Activated T-cell treated with anti-CD3 and anti-CD28 coated beads, Interleukin-2, amount 50 U/mL, for 72 hours (primary cell): ENCODE data around the gene DCAF7. TPM values are rescaled to one million over a fixed set of nuclear protein-coding genes. Genes with fewer than 3 reads are reported as not detected.

Experiments
- ATAC-seq, 2 donors: fragments of 150-1000 bp; cut with Tn5 transposase; replicated peaks in 1 of 2; 2 replicates each; pipeline ENCODE4 v1.10.0; 2021; ENCODE audit warnings: moderate library complexity in 2 of 2, mild to moderate bottlenecking in 1 of 2
- DNase-seq, 2 donors: peaks; one replicate each; pipeline ENCODE4 v3.0.0; 2021 to 2022; ENCODE audit warnings: mixed read lengths in 1 of 2
- H3K27ac Mint-ChIP-seq: one replicate; pipeline ENCODE4 v1.8.0; 2022; ENCODE audit warnings: mild to moderate bottlenecking, moderate library complexity, mixed read lengths
- H3K27me3 Mint-ChIP-seq: one replicate; pipeline ENCODE4 v1.8.0; 2022; ENCODE audit warnings: low read depth, mixed read lengths
- H3K36me3 Mint-ChIP-seq, 2 donors: one replicate each; pipeline ENCODE4 v1.8.0; 2022; ENCODE audit warnings: mixed read lengths in 2 of 2, mild to moderate bottlenecking in 1 of 2; ENCODE audit not compliant: insufficient read depth in 2 of 2
- H3K4me1 Mint-ChIP-seq: one replicate; pipeline ENCODE4 v1.8.0; 2022; ENCODE audit warnings: low read depth, mixed read lengths
- H3K4me3 Mint-ChIP-seq, 2 donors: one replicate each; pipeline ENCODE4 v1.8.0; 2022; ENCODE audit warnings: mild to moderate bottlenecking in 2 of 2, mixed read lengths in 2 of 2, moderate library complexity in 2 of 2
- H3K9me3 Mint-ChIP-seq, 2 donors: one replicate each; pipeline ENCODE4 v1.8.0; 2022; ENCODE audit warnings: mixed read lengths in 2 of 2
- total RNA-seq, 2 donors: library from RNA; stranded (reverse); gene quantifications; one replicate each; pipeline ENCODE4 v1.2.3, GENCODE V29; 2022

DCAF7 gene
- total RNA-seq, 2 donors from 2014 or later: 124 to 126 TPM

DNA sequence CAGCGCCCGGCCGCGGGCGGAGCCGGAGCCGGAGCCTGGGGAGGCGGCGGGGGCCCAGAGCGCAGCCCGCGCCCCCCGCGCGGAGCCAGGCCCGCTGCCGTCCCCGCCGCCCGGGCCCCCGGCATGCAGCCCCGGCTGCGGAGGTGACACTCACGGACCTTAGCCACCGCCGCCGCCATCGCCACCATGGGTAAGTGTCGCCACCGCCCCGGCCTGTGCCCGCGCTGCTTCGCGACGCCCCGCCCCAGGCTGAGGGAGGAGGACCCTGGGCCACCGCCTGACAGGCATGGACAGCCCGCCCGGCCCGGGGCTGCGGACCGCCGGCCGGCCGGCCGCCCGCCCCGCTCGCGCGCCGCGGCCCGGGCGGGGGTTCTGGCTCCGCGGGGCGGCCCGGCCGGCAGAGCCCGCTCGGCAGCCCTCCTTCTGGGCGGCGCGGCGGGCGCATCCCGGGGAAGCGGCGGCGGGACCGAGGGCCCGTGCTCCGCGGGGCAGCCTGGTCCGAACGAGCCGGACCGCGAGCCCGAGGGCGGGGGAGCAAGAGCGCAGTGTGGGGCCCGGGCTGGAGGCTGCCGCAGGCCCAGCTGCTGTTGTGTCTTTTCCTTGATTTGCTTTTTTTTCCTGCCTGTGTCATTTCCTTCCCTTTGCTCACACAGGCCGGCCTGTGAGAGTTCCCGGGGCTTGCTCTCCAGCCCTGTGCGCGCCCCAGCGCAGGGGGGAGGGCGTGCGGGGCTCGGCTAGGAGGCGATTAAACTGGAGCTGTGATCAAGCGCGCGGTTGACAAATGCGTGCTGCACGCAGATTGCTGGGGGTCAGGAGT is 72.5 kb downstream of the DCAF7 start:
- H3K36me3 Mint-ChIP-seq: peaks cover 2% of the 10 kb centered on the region in 2 donors
- peaks cover 45% of the 10 kb centered on the region for H3K4me1 Mint-ChIP-seq
- H3K4me3 Mint-ChIP-seq: peak overlapping the region; percentile 98 to 99
- peak overlapping the region; percentile 92 for H3K27ac Mint-ChIP-seq
- peak; percentile 77 to 78 for DNase-seq
- no peaks in the 10 kb centered on the region for H3K9me3 Mint-ChIP-seq
- ATAC-seq: peak; percentile 46
- H3K27me3 Mint-ChIP-seq: no peaks in the 10 kb centered on the region

DNA sequence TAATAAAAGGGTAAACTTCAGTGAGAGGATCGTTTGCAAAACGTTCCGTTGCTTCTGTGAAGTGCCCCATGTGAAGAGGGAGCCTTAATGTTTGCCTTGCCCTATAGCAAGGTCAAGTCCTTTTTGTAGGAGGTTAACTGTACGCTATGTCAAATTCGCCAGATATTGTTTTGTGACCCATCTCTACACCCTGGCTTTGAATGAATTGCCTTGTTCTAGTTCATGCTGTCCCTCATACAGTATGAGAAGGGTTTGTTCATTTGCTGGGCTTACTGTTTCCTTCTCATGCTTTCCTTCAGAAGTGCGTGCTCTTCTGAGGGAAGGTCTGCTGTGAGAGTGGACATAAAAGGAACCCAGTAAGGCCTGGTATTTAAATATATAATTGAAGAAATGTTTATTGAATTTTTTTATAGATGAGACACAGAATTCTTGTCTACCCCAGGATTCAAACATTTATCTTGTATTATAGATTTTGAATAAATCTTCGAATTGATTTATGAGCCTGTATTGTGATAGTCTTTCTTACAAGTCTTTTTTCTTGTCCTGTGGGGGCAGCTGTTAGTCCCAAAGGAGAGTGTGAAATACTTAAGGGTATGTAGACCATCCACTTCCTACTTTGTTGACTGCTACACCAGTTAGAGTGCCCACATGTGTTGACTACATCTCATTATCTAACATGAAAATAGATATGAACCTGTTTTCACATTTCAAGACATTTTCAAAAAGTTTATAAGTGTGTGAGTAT is 73.7 kb downstream of the DCAF7 start:
- H3K4me3 Mint-ChIP-seq: peak overlapping the region; percentile 98 to 99
- peaks cover 45% of the 10 kb centered on the region for H3K4me1 Mint-ChIP-seq
- no peak for ATAC-seq
- H3K27me3 Mint-ChIP-seq: no peaks in the 10 kb centered on the region
- H3K9me3 Mint-ChIP-seq: no peaks in the 10 kb centered on the region
- peak overlapping the region; percentile 92 for H3K27ac Mint-ChIP-seq
- peaks cover 2% of the 10 kb centered on the region in 2 donors for H3K36me3 Mint-ChIP-seq
- no peak for DNase-seq

- Mint-ChIP-seq H3K27ac (peak overlapping the region; percentile 18), H3K4me1 (peaks cover 45% of the 10 kb centered on the region), H3K9me3 (no peaks in the 10 kb centered on the region), H3K36me3 (peaks cover 2% of the 10 kb centered on the region in 2 donors), H3K4me3 (peak overlapping the region; percentile 98 to 99), H3K27me3 (no peaks in the 10 kb centered on the region)
- ATAC-seq (no peak), DNase-seq (no peak)
Measured at GRCh38 chr17:63624531-63624880, 74.2 kb downstream of the DCAF7 start.

DNA sequence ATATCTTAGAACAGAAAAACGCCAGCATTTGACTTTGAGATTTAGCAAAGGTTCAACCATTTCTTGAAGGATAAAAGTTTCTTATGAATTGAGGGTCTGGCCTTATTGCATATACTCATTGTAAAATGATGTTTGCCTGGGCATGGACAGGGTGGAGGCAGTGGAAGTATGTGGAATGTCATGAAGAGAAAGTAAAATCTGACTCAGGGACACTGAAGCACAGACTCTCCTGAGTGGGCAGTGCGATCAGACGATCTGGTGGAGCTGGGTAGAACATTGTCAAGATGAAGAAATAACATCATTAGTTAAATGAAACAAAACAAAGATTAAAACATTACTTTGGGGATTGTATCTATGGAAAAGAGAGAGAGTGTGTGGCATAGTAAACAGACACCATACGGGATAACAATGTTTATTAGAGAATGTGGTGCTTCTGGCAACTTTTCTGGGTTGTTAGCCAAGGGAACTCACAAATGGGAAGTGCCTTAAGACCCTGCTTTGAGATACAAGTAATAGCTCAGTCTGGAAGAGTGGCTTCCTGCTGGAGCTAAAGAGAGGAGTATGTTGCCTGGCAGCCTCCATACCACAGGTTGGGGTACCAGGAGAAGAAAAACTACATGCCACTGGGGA is 76.4 kb downstream of the DCAF7 start:
- DNase-seq (no peak), ATAC-seq (no peak)
- peaks cover 2% of the 10 kb centered on the region in 2 donors for H3K36me3 Mint-ChIP-seq
- H3K4me1 Mint-ChIP-seq: peaks cover 38% of the 10 kb centered on the region
- no peaks in the 10 kb centered on the region for H3K9me3 Mint-ChIP-seq
- no peak overlapping the region for H3K27ac Mint-ChIP-seq
- no peaks in the 10 kb centered on the region for H3K27me3 Mint-ChIP-seq
- no peak overlapping the region for H3K4me3 Mint-ChIP-seq

GRCh38 chr17:63629627-63630026 is 79.3 kb downstream of the DCAF7 start:
- H3K27me3 Mint-ChIP-seq: no peaks in the 10 kb centered on the region
- no peak overlapping the region for H3K4me3 Mint-ChIP-seq
- DNase-seq: no peak
- ATAC-seq: no peak
- peaks cover 0 to 3% of the 10 kb centered on the region in 2 donors for H3K36me3 Mint-ChIP-seq
- H3K4me1 Mint-ChIP-seq: peaks cover 23% of the 10 kb centered on the region
- no peak overlapping the region for H3K27ac Mint-ChIP-seq
- H3K9me3 Mint-ChIP-seq: no peaks in the 10 kb centered on the region

DNA sequence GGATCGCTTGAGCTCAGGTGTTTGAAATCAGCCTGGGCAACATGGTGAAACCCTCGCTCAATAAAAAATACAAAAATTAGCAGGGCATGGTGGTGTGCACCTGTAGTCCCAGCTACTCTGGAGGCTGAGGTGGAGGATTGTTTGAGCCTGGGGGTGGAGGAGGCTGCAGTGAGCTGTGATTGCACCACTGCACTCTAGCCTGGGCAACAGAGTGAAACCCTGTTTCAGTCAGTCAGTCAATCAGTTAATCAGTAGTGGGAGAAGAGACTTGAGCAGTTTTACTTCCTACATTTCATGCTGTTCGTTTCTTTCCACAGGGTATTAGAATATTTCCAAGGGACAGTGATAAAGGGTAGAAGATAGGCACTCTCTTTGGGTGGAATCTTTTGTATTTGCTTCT is 80.8 kb downstream of the DCAF7 start:
- H3K27me3 Mint-ChIP-seq: no peaks in the 10 kb centered on the region
- no peak overlapping the region for H3K27ac Mint-ChIP-seq
- no peak overlapping the region for H3K4me3 Mint-ChIP-seq
- no peaks in the 10 kb centered on the region for H3K9me3 Mint-ChIP-seq
- ATAC-seq: no peak
- peaks cover 0 to 3% of the 10 kb centered on the region in 2 donors for H3K36me3 Mint-ChIP-seq
- peaks cover 12% of the 10 kb centered on the region for H3K4me1 Mint-ChIP-seq
- no peak for DNase-seq

DNA sequence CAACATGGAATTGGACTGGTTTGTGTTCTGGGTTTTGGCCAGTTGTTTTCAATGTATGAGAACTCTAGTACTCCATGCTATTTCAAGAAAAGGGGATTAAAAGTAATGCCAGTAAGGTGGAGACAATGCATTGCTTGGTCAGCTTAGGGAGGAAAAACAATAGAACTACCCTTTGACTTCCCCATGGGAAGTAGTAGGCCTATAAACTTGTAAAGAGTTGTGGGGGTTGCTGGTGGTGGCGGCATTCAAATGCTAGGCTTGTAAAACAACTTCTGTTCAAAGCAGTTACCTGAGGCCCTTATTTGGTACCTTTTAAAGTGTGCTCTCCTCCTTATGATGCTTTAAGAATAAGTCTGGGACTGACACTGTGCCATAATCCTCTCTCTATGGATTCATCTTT is 81.3 kb downstream of the DCAF7 start:
- DNase-seq (no peak), ATAC-seq (no peak)
- Mint-ChIP-seq H3K4me3 (no peak overlapping the region), H3K9me3 (no peaks in the 10 kb centered on the region), H3K27ac (no peak overlapping the region), H3K36me3 (peaks cover 0 to 7% of the 10 kb centered on the region in 2 donors), H3K27me3 (no peaks in the 10 kb centered on the region), H3K4me1 (peaks cover 7% of the 10 kb centered on the region)

DNA sequence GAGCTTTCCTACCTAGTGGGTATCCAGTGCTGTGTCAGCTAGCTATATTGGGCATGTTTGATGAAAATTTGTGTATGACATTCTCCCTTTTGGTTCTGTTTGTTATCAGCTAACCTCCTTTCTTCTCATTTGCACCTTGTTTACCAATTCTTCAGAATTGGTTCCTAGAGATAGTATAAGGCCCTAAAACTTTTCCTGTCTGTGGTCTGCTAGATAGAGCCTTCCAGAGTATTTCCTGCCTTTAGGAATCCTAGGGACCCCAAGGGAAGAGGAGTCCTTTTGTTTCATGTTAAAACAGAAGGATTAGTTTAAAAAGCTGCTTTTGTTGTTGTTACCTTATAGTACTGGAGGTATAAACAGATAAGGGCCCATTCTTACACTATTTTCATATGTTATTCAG is 83.5 kb downstream of the DCAF7 start:
- no peaks in the 10 kb centered on the region for H3K27me3 Mint-ChIP-seq
- H3K9me3 Mint-ChIP-seq: no peaks in the 10 kb centered on the region
- peaks cover 0 to 7% of the 10 kb centered on the region in 2 donors for H3K36me3 Mint-ChIP-seq
- no peak overlapping the region for H3K27ac Mint-ChIP-seq
- DNase-seq (no peak), ATAC-seq (no peak)
- no peak overlapping the region for H3K4me3 Mint-ChIP-seq
- H3K4me1 Mint-ChIP-seq: peaks cover 8% of the 10 kb centered on the region

GRCh38 chr17:63634163-63634562 is 83.9 kb downstream of the DCAF7 start:
- Mint-ChIP-seq H3K9me3 (no peaks in the 10 kb centered on the region), H3K4me1 (peaks cover 12% of the 10 kb centered on the region), H3K36me3 (peaks cover 0 to 7% of the 10 kb centered on the region in 2 donors), H3K27ac (peak overlapping the region; percentile 5), H3K27me3 (no peaks in the 10 kb centered on the region), H3K4me3 (no peak overlapping the region)
- ATAC-seq: no peak
- DNase-seq: no peak

- no peak overlapping the region for H3K27ac Mint-ChIP-seq
- ATAC-seq: no peak
- peaks cover 0 to 7% of the 10 kb centered on the region in 2 donors for H3K36me3 Mint-ChIP-seq
- no peak for DNase-seq
- H3K4me1 Mint-ChIP-seq: peaks cover 14% of the 10 kb centered on the region
- H3K27me3 Mint-ChIP-seq: no peaks in the 10 kb centered on the region
- H3K9me3 Mint-ChIP-seq: no peaks in the 10 kb centered on the region
- H3K4me3 Mint-ChIP-seq: no peak overlapping the region
Measured at GRCh38 chr17:63634816-63635215, 84.5 kb downstream of the DCAF7 start.

- Mint-ChIP-seq H3K27ac (peak overlapping the region; percentile 38), H3K4me1 (peaks cover 14% of the 10 kb centered on the region), H3K27me3 (no peaks in the 10 kb centered on the region), H3K36me3 (peaks cover 0 to 7% of the 10 kb centered on the region in 2 donors), H3K9me3 (no peaks in the 10 kb centered on the region), H3K4me3 (no peak overlapping the region)
- no peak for DNase-seq
- no peak for ATAC-seq
Measured at GRCh38 chr17:63635290-63635689, 85.0 kb downstream of the DCAF7 start.

GRCh38 chr17:63635787-63636186 is 85.5 kb downstream of the DCAF7 start:
- peaks cover 0 to 7% of the 10 kb centered on the region in 2 donors for H3K36me3 Mint-ChIP-seq

GRCh38 chr17:63639125-63639524 is 88.8 kb downstream of the DCAF7 start:
- Mint-ChIP-seq H3K36me3 (peaks cover 0 to 4% of the 10 kb centered on the region in 2 donors), H3K27me3 (no peaks in the 10 kb centered on the region), H3K4me3 (no peak overlapping the region), H3K9me3 (no peaks in the 10 kb centered on the region), H3K27ac (peak overlapping the region; percentile 21), H3K4me1 (peaks cover 10% of the 10 kb centered on the region)
- ATAC-seq: no peak
- no peak for DNase-seq

More at GRCh38 chr17:63635787-63636186, 85.5 kb downstream of the DCAF7 start:
- H3K9me3 Mint-ChIP-seq: no peaks in the 10 kb centered on the region
- DNase-seq: no peak
- no peak for ATAC-seq
- H3K27me3 Mint-ChIP-seq: no peaks in the 10 kb centered on the region
- peaks cover 14% of the 10 kb centered on the region for H3K4me1 Mint-ChIP-seq
- H3K27ac Mint-ChIP-seq: no peak overlapping the region
- H3K4me3 Mint-ChIP-seq: no peak overlapping the region
